HCT116 (cell line): ENCODE measurements around the gene FES. TPM values are rescaled to one million over a fixed set of nuclear protein-coding genes. Genes with fewer than 3 reads are reported as not detected.

Experiments
- ATAC-seq: fragments of 200-7000 bp; cut with Tn5 transposase; 2 replicates; pipeline ENCODE4 v1.9.1; 2020; ENCODE audit warnings: mild to moderate bottlenecking, moderate library complexity
- BruUV-seq: library from RNA; stranded (reverse); fragments of 400-500 nt; replicated peaks from 2 replicates; lab custom pipeline; 2021; lab: Mats Ljungman, UMichigan
- CTCF ChIA-PET: fragments of 300-600 bp; sonication (Branson Sonifier 250); formaldehyde crosslinking; loops from one replicate; lab custom pipeline; 2021; ENCODE audit warnings: antibody characterized with exemption; lab: Charles Lee
- POLR2A ChIA-PET: fragments of 300-600, 350-600 bp; sonication (Branson Sonifier 250); formaldehyde crosslinking; loops from one replicate; lab custom pipeline; 2021; ENCODE audit warnings: antibody characterized with exemption; lab: Charles Lee
- RAD21 ChIA-PET, 2 experiments: fragments of 300-600 bp; sonication (Branson Sonifier 250); formaldehyde crosslinking; loops; one replicate each; lab custom pipeline; 2023; ENCODE audit warnings: low total read pairs in 2 of 2; ENCODE audit not compliant: uncharacterized antibody in 2 of 2, unreplicated experiment in 2 of 2, low non-redundant PET in 1 of 2; lab: Charles Lee
- DNase-seq: peaks from one replicate; pipeline ENCODE4 v3.0.0-alpha.2; 2010; ENCODE audit warnings: low read depth, low spot score
- H2AFZ ChIP-seq: fragments of 200-600 bp; shearing (Covaris generic), sonication (generic); 2 replicates; pipeline ENCODE4 v1.6.1; 2017; ENCODE audit warnings: low read depth, mixed run types, mixed read lengths, antibody characterized with exemption, low read length; ENCODE audit not compliant: poor library complexity, severe bottlenecking
- H3K27ac ChIP-seq: 2 replicates; pipeline ENCODE4 v1.5.1; 2012; ENCODE audit warnings: low read depth, low read length
- H3K27me3 ChIP-seq: fragments of 200-600 bp; sonication (generic); 2 replicates; pipeline ENCODE4 v1.6.1; 2016; ENCODE audit warnings: mixed run types, low read length, mixed read lengths; ENCODE audit not compliant: insufficient read depth
- H3K36me3 ChIP-seq, 2 experiments: fragments of 200-500 bp in 1 of 2; fragments of 200-600 bp in 1 of 2; sonication (Bioruptor generic) in 1 of 2; sonication (generic) in 1 of 2; 2 replicates each; pipeline versions ENCODE4 v1.5.1 to v1.6.1; 2014 to 2016; ENCODE audit warnings: low read length in 2 of 2, inconsistent platforms in 1 of 2, mixed read lengths in 1 of 2, mixed run types in 1 of 2; ENCODE audit not compliant: insufficient read depth in 2 of 2, control insufficient read depth in 1 of 2
- H3K4me1 ChIP-seq, 2 experiments: fragments of 200-600 bp in 1 of 2; sonication (generic) in 1 of 2; 2 replicates each; pipeline versions ENCODE4 v1.5.1 to v1.6.1; 2012 to 2017; ENCODE audit warnings: low read length in 2 of 2, inconsistent platforms in 1 of 2, mild to moderate bottlenecking in 1 of 2, mixed read lengths in 1 of 2, mixed run types in 1 of 2, moderate library complexity in 1 of 2; ENCODE audit not compliant: insufficient read depth in 2 of 2, control insufficient read depth in 1 of 2
- H3K4me2 ChIP-seq: fragments of 200-600 bp; sonication (generic); 2 replicates; pipeline ENCODE4 v1.6.1; 2017; ENCODE audit warnings: mixed run types, low read length, mixed read lengths
- H3K4me3 ChIP-seq, 2 experiments: fragments of 200-600 bp in 1 of 2; sonication (generic) in 1 of 2; replicated peaks in 1 of 2; 2 replicates each; pipeline ENCODE4 v1.5.1; 2011 to 2016; ENCODE audit warnings: low read length in 2 of 2, control low read depth in 1 of 2, low read depth in 1 of 2, mild to moderate bottlenecking in 1 of 2, mixed read lengths in 1 of 2, mixed run types in 1 of 2
- H3K79me2 ChIP-seq: fragments of 200-600 bp; sonication (generic); 2 replicates; pipeline ENCODE4 v1.6.1; 2017; ENCODE audit warnings: mild to moderate bottlenecking, mixed run types, low read length, moderate library complexity, mixed read lengths; ENCODE audit not compliant: insufficient read depth
- H3K9ac ChIP-seq: fragments of 200-600 bp; sonication (generic); 2 replicates; pipeline ENCODE4 v1.6.1; 2016; ENCODE audit warnings: low read length, mixed read lengths
- H3K9me2 ChIP-seq: fragments of 200-600 bp; sonication (generic), shearing (Covaris generic); 2 replicates; pipeline ENCODE4 v1.6.1; 2017; ENCODE audit warnings: mixed run types, mild to moderate bottlenecking, moderate library complexity; ENCODE audit not compliant: insufficient read depth
- H3K9me3 ChIP-seq, 2 experiments: fragments of 200-500 bp in 1 of 2; fragments of 200-600 bp in 1 of 2; sonication (Bioruptor generic) in 1 of 2; sonication (generic) in 1 of 2; 2 replicates each; pipeline ENCODE4 v1.6.1; 2014 to 2017; ENCODE audit warnings: low read length in 2 of 2, mixed read lengths in 2 of 2, inconsistent platforms in 1 of 2, low read depth in 1 of 2, mild to moderate bottlenecking in 1 of 2, mixed run types in 1 of 2, moderate library complexity in 1 of 2; ENCODE audit not compliant: control insufficient read depth in 1 of 2, insufficient read depth in 1 of 2
- H4K20me1 ChIP-seq: fragments of 200-600 bp; sonication (generic), shearing (Covaris generic); 2 replicates; pipeline ENCODE4 v1.6.1; 2017; ENCODE audit warnings: mixed run types, mild to moderate bottlenecking, moderate library complexity; ENCODE audit not compliant: insufficient read depth
- CBX3 ChIP-seq: IDR thresholded peaks from 2 replicates; pipeline ENCODE4 v1.6.1; 2012; ENCODE audit warnings: low read depth
- POLR2AphosphoS5 ChIP-seq: IDR thresholded peaks from 2 replicates; pipeline ENCODE4 v1.6.1; 2011; ENCODE audit warnings: mild to moderate bottlenecking, low read depth, low read length, moderate library complexity
- SP1 ChIP-seq: IDR thresholded peaks from 2 replicates; pipeline ENCODE4 v1.6.1; 2012; ENCODE audit warnings: low read depth
- ZFX ChIP-seq: fragments of 450-650 bp; IDR thresholded peaks from 2 replicates; pipeline ENCODE4 v1.6.1; 2017
- intact Hi-C: fragments of 100-400 bp; cut with micrococcal nuclease; formaldehyde crosslinking; loops from 2 replicates; pipeline ENCODE4 v1.10.0; 2022
- total RNA-seq: library from RNA; stranded (reverse); gene quantifications from one replicate; pipeline ENCODE4 v1.2.1, GENCODE V29; 2021; ENCODE audit not compliant: unreplicated experiment
- TF ChIP-seq, protein P1 (sequence below): IDR thresholded peaks from 2 replicates; pipeline ENCODE4 v1.6.1; 2012

The FES gene
- total RNA-seq, 1 experiment from 2014 or later, result 5.3 TPM

DNA sequence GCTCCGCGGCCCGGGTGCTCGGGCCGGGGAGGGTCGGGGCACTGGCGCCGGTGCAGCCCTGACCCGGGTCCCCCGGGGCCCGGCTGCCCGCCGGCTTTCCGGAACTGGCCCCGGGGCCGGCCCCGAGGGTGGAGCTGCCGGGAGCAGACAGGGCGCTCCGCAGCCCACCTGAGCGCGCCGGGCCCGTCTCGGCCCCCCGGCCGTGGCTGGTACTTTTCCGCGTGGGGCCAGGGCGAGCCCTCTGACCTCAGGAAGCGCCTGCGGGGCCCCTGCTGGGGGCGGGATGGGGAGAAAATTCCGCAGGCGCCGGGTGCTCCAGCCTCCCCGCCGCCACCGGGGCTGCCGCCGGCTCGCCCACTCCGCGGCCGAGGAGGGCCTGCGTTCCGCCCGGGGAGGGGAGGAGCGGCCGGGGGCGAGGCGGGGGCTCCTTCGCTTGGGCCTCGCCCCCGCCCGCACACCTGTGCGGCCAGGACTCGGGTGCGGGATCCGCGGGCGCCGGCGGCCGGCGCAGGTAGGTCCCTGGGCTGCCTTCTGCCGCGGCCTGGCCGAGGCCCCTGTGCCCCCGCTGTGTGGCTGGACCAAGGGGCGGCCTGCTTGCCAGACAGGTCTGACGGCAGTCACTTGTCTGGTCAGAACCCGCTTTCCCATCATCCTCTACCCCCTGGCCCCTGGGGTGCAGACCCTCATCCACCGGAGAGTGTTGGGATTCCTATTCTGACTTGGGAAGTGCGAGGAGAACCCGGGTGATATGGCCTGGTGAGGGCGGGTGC lies 12.4 kb upstream of the FES start:
- ChIA-PET RAD21 (no interaction called here), POLR2A (interaction anchor here (1.1 kb wide), 1 partner anchor 63 kb away, joined by 4 read pairs; the partner anchor contains the start of gene UNC45A), CTCF (interaction anchor here (1.1 to 1.8 kb wide), 2 partner anchors 14 to 21 kb away, joined by 3 to 5 read pairs; no protein-coding TSS in a partner anchor)
- H3K9me2 ChIP-seq, result no peaks in the 10 kb centered on the region
- no peaks in the 10 kb centered on the region for H3K9me3 ChIP-seq
- H3K27ac ChIP-seq, result peak overlapping the region; percentile 95
- H3K4me3 ChIP-seq, result peak overlapping the region; percentile 74 to 86
- peaks cover 0 to 4% of the 10 kb centered on the region in 2 experiments; a peak in 3 of 4 replicates for H3K36me3 ChIP-seq
- no peaks in the 10 kb centered on the region for H4K20me1 ChIP-seq
- peaks cover 54 to 59% of the 10 kb centered on the region in 2 experiments for H3K4me1 ChIP-seq
- H2AFZ ChIP-seq, result no peak overlapping the region
- no peaks in the 10 kb centered on the region for H3K27me3 ChIP-seq
- intact Hi-C loops, result loop anchor here (5.0 kb wide), 1 partner anchor 225 kb away; no protein-coding TSS in a partner anchor
- no peak for DNase-seq
- H3K4me2 ChIP-seq, result peak overlapping the region; percentile 97
- BruUV-seq, result no TSS peak
- peak overlapping the region; percentile 83 for H3K9ac ChIP-seq
- peaks cover 38% of the 10 kb centered on the region for H3K79me2 ChIP-seq
- TF ChIP-seq POLR2AphosphoS5, result no peak; the same call in none of the 2 replicates
- TF ChIP-seq ZFX, result peak; percentile 86; the same call in 1 of the 2 replicates
- peak; percentile 16 for ATAC-seq

DNA sequence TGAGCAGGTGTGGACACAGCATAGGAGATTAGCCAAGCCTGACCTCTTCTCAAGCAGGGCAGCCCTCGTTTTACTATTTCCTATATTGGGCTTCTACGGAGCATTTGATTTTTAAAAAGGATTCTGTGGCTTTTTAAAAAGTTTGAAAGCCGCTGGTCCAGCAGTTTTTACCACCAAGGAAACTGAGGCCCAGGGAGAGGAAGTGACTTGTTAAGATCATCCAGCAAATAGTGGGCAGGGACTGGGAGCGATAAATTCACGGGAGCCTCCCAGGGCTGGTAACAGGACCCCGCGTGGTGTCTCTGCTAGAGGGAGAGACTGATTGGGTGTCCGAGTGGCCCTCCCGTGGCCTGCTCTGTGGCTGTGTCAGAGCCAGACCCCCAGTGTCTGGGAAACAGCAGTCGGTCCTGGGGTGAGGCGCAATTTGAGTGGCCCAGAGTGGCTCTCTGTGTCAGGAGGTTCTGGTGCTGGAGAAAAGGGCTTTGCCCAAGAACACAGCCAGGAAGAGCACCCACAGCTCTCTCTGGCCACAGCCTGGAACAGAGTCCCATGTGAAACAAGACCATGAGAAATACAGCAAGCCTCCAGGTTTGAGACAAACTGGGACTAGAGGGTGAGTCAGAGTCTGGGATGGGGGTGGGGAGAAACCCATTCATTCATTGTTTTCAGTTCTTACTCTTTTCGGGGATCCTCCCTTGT lies 11.7 kb upstream of the FES start:
- intact Hi-C loops, result loop anchor here (5.0 kb wide), 1 partner anchor 225 kb away; no protein-coding TSS in a partner anchor
- ChIA-PET POLR2A (no interaction called here), RAD21 (no interaction called here)
- Histone ChIP-seq H3K9me3 (no peaks in the 10 kb centered on the region), H3K4me3 (peak overlapping the region; percentile 74 to 86), H3K79me2 (peaks cover 38% of the 10 kb centered on the region)
- DNase-seq, result no peak
- TF ChIP-seq, protein P1, sequence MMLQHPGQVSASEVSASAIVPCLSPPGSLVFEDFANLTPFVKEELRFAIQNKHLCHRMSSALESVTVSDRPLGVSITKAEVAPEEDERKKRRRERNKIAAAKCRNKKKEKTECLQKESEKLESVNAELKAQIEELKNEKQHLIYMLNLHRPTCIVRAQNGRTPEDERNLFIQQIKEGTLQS, result no peak
- TF ChIP-seq CBX3, result no peak
- TF ChIP-seq SP1, result no peak
- no peak for TF ChIP-seq ZFX
- TF ChIP-seq, all 23 proteins: peak for 0
- no peaks in the 10 kb centered on the region for H3K9me2 ChIP-seq
- H3K27me3 ChIP-seq, result no peaks in the 10 kb centered on the region
- peak overlapping the region; percentile 83 for H3K9ac ChIP-seq
- no peak for ATAC-seq
- H3K36me3 ChIP-seq, result peaks cover 6 to 7% of the 10 kb centered on the region in 2 experiments; a peak in 3 of 4 replicates
- peaks cover 53 to 55% of the 10 kb centered on the region in 2 experiments for H3K4me1 ChIP-seq
- no peak overlapping the region for H2AFZ ChIP-seq
- BruUV-seq, result TSS peak; percentile 18
- peak overlapping the region; percentile 95 for H3K27ac ChIP-seq
- peak overlapping the region; percentile 97 for H3K4me2 ChIP-seq
- CTCF ChIA-PET, result no interaction called here
- no peaks in the 10 kb centered on the region for H4K20me1 ChIP-seq
